Measurements from ENCODE around the gene IGFL4. TPM values are rescaled to one million over a fixed set of nuclear protein-coding genes. Genes with fewer than 3 reads are reported as not detected.

IGFL4 gene
- total and polyA plus RNA-seq, 2 of the 13 experiments (the other 11 are each of a cell fraction or from before 2014, with no cell fraction given): 1.2 to 1.4 TPM

GRCh38 chr19:46080561-46080960 lies 39.8 kb upstream of the IGFL4 start (continued):
- TF ChIP-seq, protein P1, sequence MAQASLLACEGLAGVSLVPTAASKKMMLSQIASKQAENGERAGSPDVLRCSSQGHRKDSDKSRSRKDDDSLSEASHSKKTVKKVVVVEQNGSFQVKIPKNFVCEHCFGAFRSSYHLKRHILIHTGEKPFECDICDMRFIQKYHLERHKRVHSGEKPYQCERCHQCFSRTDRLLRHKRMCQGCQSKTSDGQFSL (CRISPR knock-in tag; IDR thresholded peaks at IDR 0.05): no peak
- TF ChIP-seq HMG20A (CRISPR knock-in tag; IDR thresholded peaks at IDR 0.05; ENCODE audit: borderline replicate concordance): no peak

GRCh38 chr19:46079576-46079975 lies 38.8 kb upstream of the IGFL4 start:
- no TSS peak for BruUV-seq (replicated peaks)
- no peak overlapping the region for H3K4me2 ChIP-seq (ENCODE audit: low read depth, low read length)
- FAIRE-seq (no peak), DNase-seq (ENCODE audit: low spot score) (no peak), ATAC-seq (no peak)
- ChIA-PET CTCF (ENCODE audit: low intra/inter-chr PET ratio, low total read pairs) (interaction anchor here (2.6 to 3.5 kb wide), 2 partner anchors 70 to 186 kb away, joined by 7 to 57 read pairs; no protein-coding TSS in a partner anchor), POLR2A (no interaction called here)
- H3K4me1 ChIP-seq (ENCODE audit: insufficient read depth, low read length): peaks cover 17% of the 10 kb centered on the region
- in situ Hi-C loops (cut with HindIII; ENCODE audit: extremely low pct_ligation_motif_present, low pct_unique_long_range_greater_than_20kb): loop anchor here (5.0 to 10.0 kb wide), 2 partner anchors 52 to 175 kb away; partner anchors contain the start of gene MYPOP
- intact Hi-C loops (cut with micrococcal nuclease; ENCODE audit: unreplicated experiment): loop anchor here (5.0 kb wide), 1 partner anchor 262 kb away; the partner anchor contains the start of gene RSPH6A
- no peaks in the 10 kb centered on the region; a peak in 1 of 5 replicates for H3K27me3 ChIP-seq (ENCODE audit: control insufficient read depth in 1 of 2, insufficient read depth in 2 of 2, low read length in 2 of 2)
- no peaks in the 10 kb centered on the region for H4K20me1 ChIP-seq (ENCODE audit: insufficient read depth, low read length)
- no peaks in the 10 kb centered on the region for H3K36me3 ChIP-seq (replicated peaks in 1 of 2; ENCODE audit: control insufficient read depth in 1 of 2, insufficient read depth in 2 of 2, low read length in 2 of 2)
- H3K79me2 ChIP-seq (ENCODE audit: insufficient read depth, low read length): no peaks in the 10 kb centered on the region
- 43% methylated on average over 7 of the region's 7 CpGs for WGBS (ENCODE audit: low lambda C conversion rate)
- H3K9me3 ChIP-seq (ENCODE audit: low read length): no peaks in the 10 kb centered on the region
- no peak overlapping the region for H3K4me3 ChIP-seq (replicated peaks in 1 of 3; ENCODE audit: insufficient read depth in 1 of 3, low read depth in 2 of 3, low read length in 3 of 3)
- TF ChIP-seq, protein P2, sequence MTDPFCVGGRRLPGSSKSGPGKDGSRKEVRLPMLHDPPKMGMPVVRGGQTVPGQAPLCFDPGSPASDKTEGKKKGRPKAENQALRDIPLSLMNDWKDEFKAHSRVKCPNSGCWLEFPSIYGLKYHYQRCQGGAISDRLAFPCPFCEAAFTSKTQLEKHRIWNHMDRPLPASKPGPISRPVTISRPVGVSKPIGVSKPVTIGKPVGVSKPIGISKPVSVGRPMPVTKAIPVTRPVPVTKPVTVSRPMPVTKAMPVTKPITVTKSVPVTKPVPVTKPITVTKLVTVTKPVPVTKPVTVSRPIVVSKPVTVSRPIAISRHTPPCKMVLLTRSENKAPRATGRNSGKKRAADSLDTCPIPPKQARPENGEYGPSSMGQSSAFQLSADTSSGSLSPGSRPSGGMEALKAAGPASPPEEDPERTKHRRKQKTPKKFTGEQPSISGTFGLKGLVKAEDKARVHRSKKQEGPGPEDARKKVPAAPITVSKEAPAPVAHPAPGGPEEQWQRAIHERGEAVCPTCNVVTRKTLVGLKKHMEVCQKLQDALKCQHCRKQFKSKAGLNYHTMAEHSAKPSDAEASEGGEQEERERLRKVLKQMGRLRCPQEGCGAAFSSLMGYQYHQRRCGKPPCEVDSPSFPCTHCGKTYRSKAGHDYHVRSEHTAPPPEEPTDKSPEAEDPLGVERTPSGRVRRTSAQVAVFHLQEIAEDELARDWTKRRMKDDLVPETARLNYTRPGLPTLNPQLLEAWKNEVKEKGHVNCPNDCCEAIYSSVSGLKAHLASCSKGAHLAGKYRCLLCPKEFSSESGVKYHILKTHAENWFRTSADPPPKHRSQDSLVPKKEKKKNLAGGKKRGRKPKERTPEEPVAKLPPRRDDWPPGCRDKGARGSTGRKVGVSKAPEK (CRISPR knock-in tag; IDR thresholded peaks at IDR 0.05; ENCODE audit: borderline replicate concordance): no peak
- TF ChIP-seq, protein P3, sequence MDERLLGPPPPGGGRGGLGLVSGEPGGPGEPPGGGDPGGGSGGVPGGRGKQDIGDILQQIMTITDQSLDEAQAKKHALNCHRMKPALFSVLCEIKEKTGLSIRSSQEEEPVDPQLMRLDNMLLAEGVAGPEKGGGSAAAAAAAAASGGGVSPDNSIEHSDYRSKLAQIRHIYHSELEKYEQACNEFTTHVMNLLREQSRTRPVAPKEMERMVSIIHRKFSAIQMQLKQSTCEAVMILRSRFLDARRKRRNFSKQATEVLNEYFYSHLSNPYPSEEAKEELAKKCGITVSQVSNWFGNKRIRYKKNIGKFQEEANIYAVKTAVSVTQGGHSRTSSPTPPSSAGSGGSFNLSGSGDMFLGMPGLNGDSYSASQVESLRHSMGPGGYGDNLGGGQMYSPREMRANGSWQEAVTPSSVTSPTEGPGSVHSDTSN (CRISPR knock-in tag; IDR thresholded peaks at IDR 0.05): no peak
- TF ChIP-seq ZMYM4 (CRISPR knock-in tag; IDR thresholded peaks at IDR 0.05) (no peak), ZNF550 (CRISPR knock-in tag; IDR thresholded peaks at IDR 0.05; ENCODE audit: borderline replicate concordance) (no peak)
- no peak overlapping the region for H3K27ac ChIP-seq (ENCODE audit: extremely low read length, insufficient read depth, low read length)
- H3K9ac ChIP-seq (ENCODE audit: insufficient read depth, low read depth, low read length): no peak overlapping the region
- H2AFZ ChIP-seq (ENCODE audit: low read length): no peak overlapping the region
